ENCODE results near the gene MST1.
"Not testable (repeated sequence)": the region's sequence is repeated elsewhere in the genome, so short reads cannot be mapped to it uniquely, and the experiment has no call there.

MST1 gene

GRCh38 chr3:49695350-49696015 lies 6.2 kb upstream of the MST1 start:
- not testable (repeated sequence) for H3K36me3 Mint-ChIP-seq; DNase-seq (ENCODE audit: low spot score in 2 of 2); H3K9me3 Mint-ChIP-seq; H3K4me3 Mint-ChIP-seq; ATAC-seq; H3K27ac Mint-ChIP-seq
- peaks cover 27% of the 10 kb centered on the region for H3K4me1 Mint-ChIP-seq

- ATAC-seq; H3K9me3 Mint-ChIP-seq; DNase-seq (ENCODE audit: low spot score in 2 of 2): not testable (repeated sequence)
Observed at GRCh38 chr3:49694409-49695070, 5.3 kb upstream of the MST1 start.

DNA sequence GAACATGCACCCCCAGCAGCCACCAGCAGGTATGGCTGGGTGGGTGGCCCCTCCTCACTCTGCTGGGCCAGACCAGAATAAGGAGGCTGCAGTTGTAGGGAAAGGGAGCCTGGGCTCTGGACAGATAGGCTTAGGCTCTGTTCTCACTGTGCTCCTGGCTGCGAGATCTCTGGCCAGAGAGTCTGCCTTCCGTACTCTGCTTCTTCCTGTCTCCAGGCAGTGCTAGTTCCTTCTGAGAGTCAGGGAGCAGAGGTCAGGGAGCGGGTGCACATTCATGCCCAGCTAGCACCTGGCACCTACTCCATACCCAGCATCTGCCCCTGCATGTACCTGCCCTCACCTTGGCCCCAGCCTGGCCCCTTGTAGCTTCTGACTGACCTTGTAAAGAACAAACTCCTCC lies 2.2 kb upstream of the MST1 start:
- DNase-seq (ENCODE audit: low spot score in 2 of 2); H3K9me3 Mint-ChIP-seq; ATAC-seq: not testable (repeated sequence)
- peak overlapping the region; percentile 99 for H3K27ac Mint-ChIP-seq
- H3K4me3 Mint-ChIP-seq: peak overlapping the region; percentile 97
- H3K36me3 Mint-ChIP-seq: peaks cover 19% of the 10 kb centered on the region
- H3K4me1 Mint-ChIP-seq: peaks cover 57% of the 10 kb centered on the region

More at GRCh38 chr3:49694409-49695070, 5.3 kb upstream of the MST1 start:
- peaks cover 37% of the 10 kb centered on the region for H3K4me1 Mint-ChIP-seq
- H3K36me3 Mint-ChIP-seq, H3K4me3 Mint-ChIP-seq, H3K27ac Mint-ChIP-seq: not testable (repeated sequence)

DNA sequence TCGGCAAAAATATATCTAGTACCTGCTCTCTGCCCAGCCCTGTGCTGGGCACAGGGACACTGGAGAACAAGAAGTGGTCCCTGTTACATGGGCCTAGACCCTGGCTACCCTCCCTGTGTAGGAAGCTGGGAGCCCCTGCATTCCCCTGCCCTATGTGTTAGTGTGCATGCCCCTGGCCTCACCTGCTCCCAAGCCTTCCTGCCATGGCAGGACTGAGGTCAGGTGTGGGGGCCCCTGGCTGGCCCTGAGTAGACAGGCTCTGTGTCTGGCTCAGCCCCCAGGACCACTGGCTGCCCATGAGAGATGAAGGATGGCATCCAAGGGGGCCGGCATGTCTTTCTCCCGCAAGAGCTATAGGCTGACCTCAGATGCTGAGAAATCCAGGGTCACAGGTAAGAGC lies 1.6 kb upstream of the MST1 start:
- Mint-ChIP-seq H3K4me1 (peaks cover 57% of the 10 kb centered on the region), H3K4me3 (peak overlapping the region; percentile 97), H3K27ac (peak overlapping the region; percentile 99), H3K36me3 (peaks cover 19% of the 10 kb centered on the region)
- ATAC-seq; H3K9me3 Mint-ChIP-seq; DNase-seq (ENCODE audit: low spot score in 2 of 2): not testable (repeated sequence)

GRCh38 chr3:49689908-49690624 lies 792 bp upstream of the MST1 start:
- DNase-seq (ENCODE audit: low spot score in 2 of 2); H3K9me3 Mint-ChIP-seq; ATAC-seq: not testable (repeated sequence)
- peaks cover 61% of the 10 kb centered on the region for H3K4me1 Mint-ChIP-seq
- peaks cover 19% of the 10 kb centered on the region for H3K36me3 Mint-ChIP-seq
- peak overlapping the region; percentile 97 for H3K4me3 Mint-ChIP-seq
- peak overlapping the region; percentile 99 for H3K27ac Mint-ChIP-seq

- Mint-ChIP-seq H3K27ac (peak overlapping the region; percentile 99), H3K36me3 (peaks cover 28% of the 10 kb centered on the region), H3K4me1 (peaks cover 51% of the 10 kb centered on the region), H3K4me3 (peak overlapping the region; percentile 97)
- ATAC-seq; DNase-seq (ENCODE audit: low spot score in 2 of 2); H3K9me3 Mint-ChIP-seq: not testable (repeated sequence)
Observed at GRCh38 chr3:49688338-49689045, 782 bp downstream of the MST1 start.

DNA sequence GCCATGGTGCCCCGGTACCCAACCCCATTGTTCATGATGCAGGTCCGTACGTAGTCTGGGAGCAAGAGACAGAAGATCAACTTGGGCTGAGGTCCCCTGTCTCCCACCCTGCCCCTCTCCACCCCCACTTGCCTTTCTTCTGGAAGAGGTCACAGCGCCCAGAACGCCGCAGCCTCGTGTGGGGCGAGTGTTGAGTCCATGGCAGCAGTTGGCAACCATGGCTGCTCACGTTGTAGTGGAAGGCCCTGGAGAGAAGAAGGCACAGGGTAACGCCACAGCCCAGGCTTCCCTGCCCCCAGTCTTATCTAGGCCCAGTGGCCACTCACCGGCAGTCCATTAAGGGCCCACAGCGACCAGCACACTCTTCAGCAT lies 1.9 kb downstream of the MST1 start:
- not testable (repeated sequence) for H3K9me3 Mint-ChIP-seq; H3K27ac Mint-ChIP-seq; ATAC-seq; DNase-seq (ENCODE audit: low spot score in 2 of 2)
- Mint-ChIP-seq H3K4me1 (peaks cover 47% of the 10 kb centered on the region), H3K4me3 (peak overlapping the region; percentile 56), H3K36me3 (peaks cover 30% of the 10 kb centered on the region)

DNA sequence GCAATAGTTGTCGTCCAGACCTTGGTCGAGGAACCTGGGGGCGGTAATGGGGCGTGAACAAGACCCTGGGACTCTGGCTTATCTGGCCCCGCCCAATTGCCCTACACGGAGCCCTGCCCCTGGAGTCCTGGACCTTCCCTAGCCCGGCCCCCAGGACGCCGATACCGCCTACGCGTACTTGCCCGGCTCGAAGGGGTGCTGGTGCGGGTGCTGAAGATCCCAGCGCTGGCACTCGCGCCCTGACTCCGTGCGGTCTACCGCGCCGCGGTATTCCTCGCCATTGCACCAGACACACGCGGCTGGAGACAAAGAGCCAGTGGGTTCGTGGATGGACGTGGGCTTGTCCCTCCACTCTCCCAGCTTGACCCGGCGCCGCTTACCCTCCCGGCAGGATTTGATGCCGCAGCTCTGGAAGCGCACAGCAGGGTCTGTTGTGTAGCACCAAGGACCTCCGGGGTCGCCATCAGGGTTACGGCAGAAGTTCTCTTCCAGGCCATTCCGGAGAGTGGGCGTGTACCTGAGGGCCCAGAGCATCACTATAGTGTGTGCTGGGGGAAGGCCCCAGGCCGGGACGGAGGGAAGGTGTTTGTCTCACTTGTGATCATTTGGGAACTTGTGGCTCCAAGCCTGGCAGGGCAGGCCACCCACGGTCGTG lies 2.4 kb downstream of the MST1 start:
- H3K4me3 Mint-ChIP-seq: peak overlapping the region; percentile 56
- H3K36me3 Mint-ChIP-seq: peaks cover 28% of the 10 kb centered on the region
- DNase-seq (ENCODE audit: low spot score in 2 of 2) (peak; percentile 26 to 70), ATAC-seq (peak; percentile 49)
- H3K27ac Mint-ChIP-seq, H3K9me3 Mint-ChIP-seq: not testable (repeated sequence)
- H3K4me1 Mint-ChIP-seq: peaks cover 45% of the 10 kb centered on the region

- not testable (repeated sequence) for H3K9me3 Mint-ChIP-seq; DNase-seq (ENCODE audit: low spot score in 2 of 2); H3K27ac Mint-ChIP-seq
- peaks cover 42% of the 10 kb centered on the region for H3K4me1 Mint-ChIP-seq
- peaks cover 28% of the 10 kb centered on the region for H3K36me3 Mint-ChIP-seq
- ATAC-seq: peak; percentile 0
- peak overlapping the region; percentile 56 for H3K4me3 Mint-ChIP-seq
Observed at GRCh38 chr3:49686346-49686745, 2.9 kb downstream of the MST1 start.

DNA sequence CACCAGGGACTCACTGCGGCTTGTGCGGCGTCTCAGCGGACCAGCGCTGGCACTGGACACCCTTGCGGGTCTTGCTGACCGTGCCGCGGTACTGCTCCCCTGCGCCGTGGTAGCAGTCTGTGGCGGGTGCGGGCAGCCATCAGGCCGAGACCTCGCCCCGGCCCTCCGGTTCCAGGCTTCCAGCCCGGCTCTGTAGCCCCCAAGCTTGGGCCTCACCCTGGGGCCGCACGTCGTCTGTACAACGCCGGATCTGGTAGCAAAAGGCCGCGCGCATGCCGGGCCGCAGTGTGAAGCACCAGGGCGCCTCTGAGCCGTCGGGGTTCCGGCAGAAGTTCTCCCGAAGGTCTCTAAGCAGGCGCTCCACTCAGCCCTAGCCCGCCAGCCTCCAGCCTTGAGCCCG lies 3.4 kb downstream of the MST1 start:
- not testable (repeated sequence) for H3K9me3 Mint-ChIP-seq; H3K27ac Mint-ChIP-seq; ATAC-seq; DNase-seq (ENCODE audit: low spot score in 2 of 2)
- peak overlapping the region; percentile 56 for H3K4me3 Mint-ChIP-seq
- H3K36me3 Mint-ChIP-seq: peaks cover 30% of the 10 kb centered on the region
- H3K4me1 Mint-ChIP-seq: peaks cover 37% of the 10 kb centered on the region

GRCh38 chr3:49685103-49685502 lies 4.2 kb downstream of the MST1 start:
- H3K9me3 Mint-ChIP-seq; ATAC-seq; H3K27ac Mint-ChIP-seq; DNase-seq (ENCODE audit: low spot score in 2 of 2): not testable (repeated sequence)
- H3K4me1 Mint-ChIP-seq: peaks cover 37% of the 10 kb centered on the region
- H3K36me3 Mint-ChIP-seq: peaks cover 37% of the 10 kb centered on the region
- peak overlapping the region; percentile 56 for H3K4me3 Mint-ChIP-seq

- Mint-ChIP-seq H3K4me1 (peaks cover 34% of the 10 kb centered on the region), H3K36me3 (peaks cover 39% of the 10 kb centered on the region)
- not testable (repeated sequence) for H3K4me3 Mint-ChIP-seq; ATAC-seq; H3K27ac Mint-ChIP-seq; DNase-seq (ENCODE audit: low spot score in 2 of 2); H3K9me3 Mint-ChIP-seq
Observed at GRCh38 chr3:49684453-49684852, 4.8 kb downstream of the MST1 start.

GRCh38 chr3:49683162-49683561 lies 6.1 kb downstream of the MST1 start:
- Mint-ChIP-seq H3K27ac (no peak overlapping the region), H3K36me3 (peaks cover 34% of the 10 kb centered on the region), H3K4me3 (no peak overlapping the region), H3K4me1 (peaks cover 25% of the 10 kb centered on the region), H3K9me3 (no peaks in the 10 kb centered on the region)
- DNase-seq (ENCODE audit: low spot score in 2 of 2): no peak
- ATAC-seq: no peak

GRCh38 chr3:49681543-49681942 lies 7.7 kb downstream of the MST1 start:
- DNase-seq (ENCODE audit: low spot score in 2 of 2) (no peak), ATAC-seq (no peak)
- H3K36me3 Mint-ChIP-seq: peaks cover 38% of the 10 kb centered on the region
- H3K9me3 Mint-ChIP-seq: no peaks in the 10 kb centered on the region
- H3K27ac Mint-ChIP-seq: no peak overlapping the region
- peaks cover 25% of the 10 kb centered on the region for H3K4me1 Mint-ChIP-seq
- H3K4me3 Mint-ChIP-seq: no peak overlapping the region

- peaks cover 41% of the 10 kb centered on the region for H3K36me3 Mint-ChIP-seq
- ATAC-seq (no peak), DNase-seq (ENCODE audit: low spot score in 2 of 2) (no peak)
- H3K27ac Mint-ChIP-seq: no peak overlapping the region
- H3K4me3 Mint-ChIP-seq: no peak overlapping the region
- no peaks in the 10 kb centered on the region for H3K9me3 Mint-ChIP-seq
- H3K4me1 Mint-ChIP-seq: peaks cover 27% of the 10 kb centered on the region
Observed at GRCh38 chr3:49681232-49681522, 8.1 kb downstream of the MST1 start.
